GM18867 (cell line): ENCODE results near the gene LYSMD1.

Source experiments
- ATAC-seq: cut with Tn5 transposase; IDR thresholded peaks from one replicate; pipeline ENCODE4 v1.9.1; 2021; ENCODE audit warnings: mild to moderate bottlenecking, moderate library complexity; ENCODE audit not compliant: unreplicated experiment

LYSMD1 gene

DNA sequence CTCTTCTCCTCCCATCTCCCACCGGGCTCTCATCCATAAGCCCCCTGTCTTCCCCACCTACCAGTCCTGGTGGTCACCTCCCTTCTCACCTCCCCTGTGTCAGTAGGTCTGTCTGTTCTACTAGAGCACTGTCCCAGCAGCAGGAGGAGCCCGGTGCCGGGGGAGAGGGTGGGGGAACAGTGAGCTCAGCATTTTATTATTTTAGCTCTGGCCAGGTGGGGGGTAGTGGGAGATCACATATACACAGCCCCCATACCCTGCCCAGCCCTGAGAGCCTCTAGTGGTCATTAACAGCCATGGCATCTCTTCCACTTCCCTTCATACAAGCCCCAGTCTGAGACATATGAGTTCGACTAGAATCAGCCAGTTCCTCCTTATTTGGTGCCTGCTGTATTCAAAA lies 10.2 kb upstream of the LYSMD1 start, which contains the start of gene TMOD4:
TSS of gene TMOD4 (minus strand) at position 119 of the 400 bp plus-strand sequence. CDS start 1,106 bp downstream, outside the sequence.
- no peak for ATAC-seq

DNA sequence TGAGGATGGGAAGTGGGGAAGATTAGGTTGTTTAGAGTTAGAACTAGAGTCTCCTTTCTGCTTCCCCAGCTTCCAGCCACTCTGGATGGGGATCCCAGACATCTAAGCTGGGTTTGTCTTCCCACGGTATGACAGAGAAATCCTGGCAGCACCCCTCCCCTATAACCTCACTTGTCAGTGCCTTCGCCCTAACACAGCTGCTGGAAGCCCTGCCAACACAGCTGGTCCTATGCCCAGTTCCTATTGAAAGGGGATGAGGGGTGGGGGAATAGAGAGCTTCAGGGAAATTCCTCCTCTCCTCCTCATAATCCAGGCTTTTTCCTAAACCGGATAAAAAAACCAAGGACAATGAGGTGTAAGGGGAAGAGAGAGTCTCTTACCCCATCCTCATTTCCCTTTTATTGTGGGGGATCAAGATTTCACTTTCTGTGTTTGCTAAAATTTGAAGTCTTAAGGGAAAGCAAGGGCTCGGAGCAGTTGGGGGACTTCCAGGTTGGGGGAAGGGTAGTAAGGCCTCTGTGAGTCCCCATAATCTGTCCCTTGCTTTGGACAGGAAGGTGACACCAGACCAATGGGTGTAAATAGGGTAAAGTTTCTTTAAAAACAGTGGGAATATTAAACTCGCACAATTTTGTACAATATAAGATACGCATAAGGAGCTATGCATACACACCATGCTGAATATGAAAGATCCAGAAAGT lies 9.5 kb upstream of the LYSMD1 start:
- ATAC-seq, result no peak

DNA sequence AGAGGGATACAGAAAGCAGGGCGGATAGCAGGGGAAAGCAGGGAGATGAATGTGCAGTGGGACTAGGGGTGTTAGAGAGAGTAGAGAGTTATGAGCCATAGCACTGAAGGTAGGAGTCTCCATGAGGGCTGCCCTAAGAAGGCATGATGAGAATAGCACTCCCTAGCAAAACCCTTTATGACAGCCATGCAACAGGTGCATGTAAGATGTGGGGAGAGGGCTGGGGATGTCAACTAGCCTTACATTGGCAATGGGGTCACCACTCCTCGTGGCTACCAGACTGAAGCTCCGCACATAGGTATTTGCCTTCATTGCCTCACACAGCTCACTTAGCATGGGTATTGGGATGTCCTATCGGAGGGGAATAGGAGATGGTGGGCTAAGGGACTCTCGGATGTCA lies 5.5 kb upstream of the LYSMD1 start:
- no peak for ATAC-seq

DNA sequence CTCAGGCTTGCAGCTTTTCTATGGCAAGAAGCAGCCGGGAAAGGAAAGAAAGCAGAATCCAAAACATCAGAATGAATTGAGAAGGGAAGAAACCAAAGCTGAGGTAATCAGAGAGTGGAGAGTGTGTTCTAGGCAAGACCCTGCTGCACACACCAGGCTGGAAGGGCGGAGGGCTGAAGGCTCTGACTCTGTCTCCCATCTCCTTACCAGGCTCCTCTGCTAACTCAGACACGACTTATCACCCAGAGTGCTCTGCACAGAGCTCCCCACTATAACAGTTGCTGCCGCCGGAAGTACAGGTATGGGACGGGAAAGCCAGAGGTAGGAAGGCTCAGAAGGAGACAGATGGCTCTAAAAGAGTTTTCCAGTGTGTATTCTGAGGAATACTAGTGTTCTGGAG lies 1.4 kb upstream of the LYSMD1 start:
- no peak for ATAC-seq

DNA sequence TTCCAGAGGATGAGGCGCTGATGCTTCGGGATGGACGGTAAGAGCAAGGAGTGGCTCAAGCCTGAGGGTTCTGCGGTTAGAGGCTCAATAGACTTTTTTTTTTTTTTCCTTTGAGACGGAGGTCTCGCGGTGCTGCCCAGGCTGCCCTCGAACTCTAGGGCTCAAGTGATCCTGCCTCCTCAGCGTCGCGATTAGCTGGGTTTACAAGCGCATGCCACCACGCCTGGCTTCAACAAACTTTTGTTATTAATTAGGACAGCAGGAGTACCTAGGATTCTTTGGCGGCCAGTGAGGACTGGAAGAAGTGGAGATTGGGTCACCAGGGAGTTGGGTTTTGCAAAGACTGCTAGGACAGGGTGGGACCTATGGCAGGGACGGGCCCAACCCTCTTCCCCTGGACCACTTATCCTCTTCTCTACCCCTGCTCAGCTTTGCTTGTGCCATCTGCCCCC lies 829 bp upstream of the LYSMD1 start:
- no peak for ATAC-seq

DNA sequence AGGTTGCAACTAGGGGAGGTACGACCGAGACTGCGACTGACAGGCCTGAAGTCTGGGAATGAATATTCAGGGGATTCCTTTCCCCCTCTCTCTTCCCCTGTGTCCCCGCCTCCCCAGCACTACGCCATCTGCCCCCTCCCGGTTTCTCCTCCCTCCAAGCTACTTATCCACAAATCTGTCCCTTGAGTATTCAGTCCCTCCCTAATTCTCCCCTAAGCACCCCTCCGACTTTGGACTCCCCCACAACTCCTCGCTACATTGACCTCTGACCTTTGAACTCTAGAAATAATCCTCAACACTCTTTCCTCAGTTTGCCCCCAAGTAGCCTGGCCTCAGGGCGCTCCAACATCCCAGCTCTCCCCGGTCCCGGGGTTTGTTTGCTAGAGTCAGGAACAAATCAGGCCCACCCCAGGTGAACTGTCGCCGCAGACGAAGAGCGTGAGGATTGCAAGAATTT lies 393 bp downstream of the LYSMD1 start:
- ATAC-seq, result no peak

DNA sequence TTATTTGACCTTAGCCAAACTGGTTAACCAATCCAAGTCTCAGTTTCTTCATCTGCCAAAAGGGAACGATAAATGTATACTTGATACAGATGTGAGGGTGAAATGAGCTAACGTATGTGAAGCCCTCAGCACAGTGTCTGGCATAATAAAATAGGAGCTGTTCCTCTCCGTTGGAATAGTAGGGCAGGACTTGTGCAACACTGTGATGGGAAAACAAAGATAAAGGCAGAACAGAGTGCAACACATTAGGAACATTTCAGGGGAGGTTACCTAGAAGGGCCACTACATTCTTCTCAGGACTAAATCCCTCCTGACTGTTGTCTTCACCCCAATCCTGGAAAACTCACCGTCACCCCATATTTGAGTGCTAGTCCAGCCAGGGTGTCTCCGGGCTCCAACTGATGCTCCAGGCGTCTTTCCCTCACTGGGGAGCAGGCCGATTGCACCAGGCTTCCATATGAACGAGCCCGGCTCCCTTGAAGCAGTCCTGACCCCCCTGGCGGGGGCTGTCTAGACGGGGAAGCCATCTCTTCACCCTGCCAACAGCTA lies 896 bp downstream of the LYSMD1 start:
- no peak for ATAC-seq

DNA sequence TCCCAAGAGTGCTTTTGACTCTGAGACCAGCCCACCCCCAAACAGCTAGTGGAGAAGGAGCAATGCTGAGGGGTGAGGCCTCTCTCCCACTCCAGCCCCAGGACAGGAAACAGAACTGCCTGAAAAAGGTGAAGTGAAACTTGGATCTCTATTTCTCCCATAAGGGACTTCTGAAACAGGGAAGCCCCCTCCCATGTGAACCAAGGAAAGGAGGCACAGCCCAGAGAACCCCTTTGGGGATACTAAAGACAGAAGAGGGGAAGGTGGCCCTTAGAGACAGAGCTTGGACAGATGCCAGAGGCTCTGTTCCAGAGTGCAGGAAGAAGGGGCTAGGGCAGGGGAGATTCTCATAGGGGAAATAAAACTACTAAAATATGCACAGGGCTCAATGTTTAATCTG lies 6.3 kb downstream of the LYSMD1 start:
- ATAC-seq, result no peak

DNA sequence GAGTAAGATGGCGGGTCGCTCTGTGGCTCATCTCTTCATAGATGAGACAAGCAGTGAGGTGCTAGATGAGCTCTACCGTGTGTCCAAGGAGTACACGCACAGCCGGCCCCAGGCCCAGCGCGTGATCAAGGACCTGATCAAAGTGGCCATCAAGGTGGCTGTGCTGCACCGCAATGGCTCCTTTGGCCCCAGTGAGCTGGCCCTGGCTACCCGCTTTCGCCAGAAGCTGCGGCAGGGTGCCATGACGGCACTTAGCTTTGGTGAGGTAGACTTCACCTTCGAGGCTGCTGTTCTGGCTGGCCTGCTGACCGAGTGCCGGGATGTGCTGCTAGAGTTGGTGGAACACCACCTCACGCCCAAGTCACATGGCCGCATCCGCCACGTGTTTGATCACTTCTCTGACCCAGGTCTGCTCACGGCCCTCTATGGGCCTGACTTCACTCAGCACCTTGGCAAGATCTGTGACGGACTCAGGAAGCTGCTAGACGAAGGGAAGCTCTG lies 6.9 kb downstream of the LYSMD1 start:
- no peak for ATAC-seq

DNA sequence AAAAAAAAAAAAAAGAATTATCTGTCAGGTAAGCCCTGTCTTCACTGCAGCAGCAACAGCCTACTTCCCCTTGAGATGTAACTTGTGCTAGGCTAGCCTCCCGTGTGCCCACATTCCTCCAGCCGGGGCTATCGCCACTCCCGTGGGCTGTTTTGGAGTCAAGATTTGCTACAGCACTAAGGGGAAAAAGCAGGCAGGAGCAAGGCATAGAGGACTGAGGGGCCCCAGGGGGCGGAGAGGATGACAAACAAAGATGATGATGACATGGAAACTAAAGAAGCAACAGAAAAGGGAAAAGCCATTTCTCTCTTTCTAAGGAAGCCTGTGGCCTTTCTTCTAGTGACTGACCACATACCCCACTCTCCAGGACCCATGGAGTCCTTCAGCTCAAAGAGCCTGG lies 7.4 kb downstream of the LYSMD1 start:
- ATAC-seq, result no peak

DNA sequence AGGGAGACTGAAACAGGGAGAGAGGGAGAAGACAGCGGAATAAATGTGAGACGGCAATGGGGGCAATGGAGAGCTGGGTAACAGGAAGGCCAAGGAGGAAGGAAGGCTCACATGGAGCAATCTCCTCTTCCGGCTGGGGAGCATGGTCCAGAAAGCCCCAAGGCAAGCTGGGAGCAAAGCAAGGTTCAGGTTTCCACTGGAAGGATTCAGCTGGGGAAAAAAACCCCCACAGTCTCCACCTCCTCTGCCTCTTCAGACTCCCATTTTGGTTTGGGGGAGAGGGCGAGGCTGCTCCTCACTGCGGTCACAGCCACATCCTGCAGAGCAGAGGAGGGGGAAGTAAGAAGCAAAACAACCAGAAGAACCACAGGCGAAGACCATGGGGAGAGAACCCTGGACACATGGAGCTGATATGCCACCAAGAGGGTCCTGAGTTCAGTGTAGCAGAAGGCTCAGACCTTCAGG lies 8.6 kb downstream of the LYSMD1 start:
- ATAC-seq, result no peak

DNA sequence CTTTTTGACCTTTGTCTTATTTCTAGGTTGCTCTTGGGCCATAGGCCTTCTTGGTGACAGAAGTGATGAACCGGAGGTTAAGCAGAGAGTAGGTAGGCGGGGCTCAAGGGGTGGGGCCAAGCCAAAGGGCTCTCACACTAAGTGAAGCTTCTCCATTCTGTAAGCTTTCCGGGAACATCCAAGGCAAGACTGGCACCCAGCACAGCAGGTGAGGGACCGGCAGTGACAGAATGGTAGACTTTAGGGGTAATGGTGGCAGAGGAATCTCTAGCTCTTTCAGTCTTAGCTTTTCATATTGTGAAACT lies 9.2 kb downstream of the LYSMD1 start, which contains the start of gene TNFAIP8L2:
TSS of gene TNFAIP8L2 (plus strand) at position 135 of the 305 bp plus-strand sequence. CDS start 2,049 bp downstream, outside the sequence.
- ATAC-seq, result peak; percentile 68

DNA sequence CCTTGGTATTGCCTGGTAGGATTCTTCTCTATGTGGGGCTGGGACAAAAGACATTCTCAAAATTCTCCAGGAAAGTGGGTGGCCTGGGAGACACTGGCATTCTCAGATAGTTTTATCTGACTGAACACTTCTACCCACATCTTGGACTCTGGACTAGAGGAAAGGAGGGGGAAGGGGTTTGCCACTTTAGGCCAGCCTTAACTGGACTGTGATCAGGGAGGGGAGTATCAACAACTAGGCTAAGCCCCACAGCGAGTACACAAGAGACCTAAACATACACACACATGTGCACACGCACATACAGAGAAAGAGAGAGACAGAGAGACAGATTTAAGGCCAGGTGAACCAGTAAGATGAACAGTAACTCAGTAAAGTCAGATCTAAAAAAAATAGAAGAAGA lies 18.0 kb downstream of the LYSMD1 start:
- no peak for ATAC-seq

DNA sequence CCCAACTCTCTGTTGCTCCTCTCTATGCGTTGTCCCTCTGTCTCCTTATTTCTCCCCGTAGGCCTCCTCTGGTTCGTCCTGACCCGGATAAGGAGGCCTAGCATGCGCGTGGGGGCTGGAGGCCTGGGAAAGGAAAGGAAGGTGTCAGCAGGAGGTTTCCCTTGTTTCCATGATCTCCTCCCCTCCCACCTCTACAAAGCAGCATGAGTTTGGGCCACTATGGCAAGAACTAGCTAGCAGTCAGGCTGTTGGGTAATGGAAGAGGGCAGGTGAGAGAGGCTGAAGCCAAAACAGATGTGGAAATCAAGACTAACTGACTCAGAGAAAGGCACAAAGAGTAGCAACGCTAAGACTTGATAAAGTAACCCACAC lies 18.6 kb downstream of the LYSMD1 start:
- ATAC-seq, result no peak

DNA sequence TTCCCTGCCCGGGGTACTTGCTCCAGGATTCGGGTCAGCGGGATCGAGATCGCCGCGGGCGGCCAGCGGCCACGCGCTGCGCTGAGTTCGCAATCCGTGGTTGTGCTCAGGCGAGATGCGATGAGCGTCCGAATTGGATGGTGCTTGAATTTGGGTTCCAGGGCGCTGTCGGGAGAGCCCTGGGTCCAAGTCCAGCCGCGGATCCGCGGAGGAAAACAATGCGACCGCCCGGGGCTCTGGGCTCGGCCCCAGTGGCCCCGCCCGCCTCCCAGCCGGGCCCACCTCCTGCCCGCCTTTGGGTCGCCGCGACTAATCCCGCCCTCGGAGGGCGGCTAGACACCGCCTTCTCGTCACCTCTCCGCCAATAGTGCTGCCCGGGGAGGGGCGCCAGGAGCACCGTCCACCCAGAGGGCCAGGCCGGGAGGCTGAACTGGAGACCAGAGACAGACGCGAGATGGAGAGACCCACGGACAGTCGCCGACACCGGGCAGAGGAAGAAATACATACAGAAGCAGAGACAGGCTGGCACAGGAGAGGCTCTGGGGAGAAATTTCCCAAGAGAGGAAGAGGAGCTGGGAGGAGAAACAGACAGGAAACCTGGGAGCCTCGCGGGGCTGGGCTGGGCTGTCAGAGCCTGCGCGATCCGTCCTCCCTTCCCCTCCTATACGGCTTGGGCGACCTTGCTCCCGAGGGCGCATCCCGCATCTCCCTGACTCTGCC lies 19.1 kb downstream of the LYSMD1 start, which contains the start of gene SEMA6C:
TSS of gene SEMA6C (minus strand) at position 220 of the 720 bp plus-strand sequence. CDS start 4,010 bp downstream, outside the sequence.
- ATAC-seq, result peak; percentile 99

DNA sequence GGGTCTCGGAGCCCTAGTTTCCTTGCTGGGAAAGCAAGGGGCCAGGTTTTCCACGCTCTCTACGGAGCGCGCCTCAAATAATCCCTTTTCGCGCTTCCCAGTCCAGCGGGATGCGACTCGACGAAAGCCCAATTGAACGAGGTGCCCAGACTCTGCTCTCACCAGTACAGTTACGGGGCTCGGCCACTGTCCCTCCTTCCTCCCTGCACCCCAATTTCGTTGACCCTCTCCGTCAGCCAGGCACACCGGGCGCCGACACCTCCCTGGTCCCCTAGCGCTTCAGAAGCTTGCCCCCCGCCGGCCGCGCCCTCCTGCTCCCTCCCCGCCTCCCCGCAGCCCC lies 19.7 kb downstream of the LYSMD1 start:
- peak; percentile 7 for ATAC-seq

DNA sequence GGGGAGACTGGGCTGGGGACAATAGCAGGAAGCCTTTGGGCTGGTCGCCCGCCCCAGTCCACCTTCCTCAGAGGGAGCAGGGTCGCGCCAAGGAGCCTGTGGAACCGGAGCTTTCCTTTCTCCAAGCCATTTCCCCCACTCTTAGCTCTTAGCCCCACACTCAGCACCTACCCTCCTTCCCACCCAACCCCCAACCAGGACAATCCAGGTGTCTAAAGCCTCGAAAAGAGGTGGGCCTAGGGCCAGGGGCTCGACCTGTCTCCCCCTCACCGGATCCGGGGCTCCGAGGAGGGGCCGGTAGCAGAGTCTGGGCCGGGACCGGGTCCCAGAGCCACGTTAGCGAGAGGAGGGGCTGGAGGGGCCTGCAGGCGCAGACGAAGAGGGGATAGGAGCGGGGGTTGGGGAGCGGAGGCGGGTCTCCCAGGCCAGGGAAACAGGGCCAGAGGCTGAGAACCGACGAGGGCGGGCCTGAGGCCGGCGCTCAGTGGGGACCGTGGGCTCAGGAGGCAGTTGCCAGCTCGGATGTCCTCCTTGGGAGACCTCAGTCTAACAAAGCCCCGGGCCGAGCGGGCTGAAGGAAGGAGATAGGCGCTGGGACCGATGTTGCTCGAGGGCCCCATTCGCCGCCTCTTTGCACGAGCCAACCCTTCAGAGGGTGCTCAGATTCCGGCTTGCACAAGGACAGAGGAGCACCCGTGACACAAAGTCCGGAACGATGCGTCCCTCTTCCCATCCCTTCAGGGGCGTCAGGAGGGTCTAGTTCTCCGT lies 20.2 kb downstream of the LYSMD1 start:
- no peak for ATAC-seq

DNA sequence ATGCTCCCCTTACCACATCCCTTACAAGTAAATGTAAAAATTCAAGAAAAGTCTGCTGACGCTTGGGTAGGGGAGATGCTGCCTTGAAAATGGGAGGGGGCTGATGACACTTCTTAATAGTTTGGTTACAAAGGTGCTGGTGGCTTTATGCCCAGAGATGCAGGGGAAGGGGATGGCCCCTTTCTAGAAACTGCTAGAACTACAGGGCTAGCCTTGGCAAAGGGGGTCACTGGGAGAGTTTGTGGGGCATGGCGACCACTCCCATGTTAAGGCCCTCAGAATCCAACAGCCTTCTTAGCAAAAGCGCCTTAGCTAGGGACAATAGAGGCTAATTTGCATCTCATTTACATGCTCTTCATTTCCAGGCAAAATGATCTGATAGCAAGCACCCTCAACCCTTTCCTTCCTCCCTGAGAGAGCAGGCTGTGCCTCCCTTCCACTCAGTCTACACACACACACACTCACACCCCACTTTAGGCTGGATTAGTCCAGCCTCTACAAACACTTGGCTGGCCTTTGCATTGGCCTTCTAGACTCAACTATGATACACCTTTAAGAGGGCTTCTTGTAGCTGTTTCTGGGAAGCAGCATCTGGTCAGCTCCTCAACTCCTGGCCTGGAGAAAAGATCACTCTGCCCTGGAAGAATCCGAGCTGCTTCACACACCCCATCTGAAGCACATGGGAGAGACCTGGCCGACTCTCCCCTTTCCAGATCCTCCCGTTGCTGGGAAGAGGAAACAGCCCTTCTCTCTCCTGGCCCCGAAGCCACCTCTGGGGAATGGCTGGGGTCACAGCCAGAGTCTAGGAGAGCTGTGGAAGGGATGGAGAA lies 21.0 kb downstream of the LYSMD1 start:
- ATAC-seq, result no peak

DNA sequence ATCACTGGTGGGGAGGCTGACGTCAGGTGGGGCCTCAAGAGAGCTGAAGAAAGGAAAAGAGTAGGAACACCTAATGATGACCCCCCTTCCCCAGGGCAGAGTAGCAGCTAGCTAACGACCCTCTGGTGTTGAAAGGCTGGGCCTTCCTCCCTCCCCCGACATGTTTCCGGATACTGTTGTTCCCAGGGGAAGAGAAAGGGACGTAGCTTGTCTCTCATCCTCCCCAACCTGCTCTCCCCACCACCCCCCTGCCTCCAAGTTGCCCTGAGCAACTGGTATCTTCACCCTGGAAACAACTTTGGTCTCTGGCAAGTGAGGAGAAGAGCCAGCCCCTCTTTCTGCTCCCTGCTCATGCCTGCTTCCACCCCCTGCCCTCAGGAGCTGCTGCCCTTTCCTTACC lies 21.7 kb downstream of the LYSMD1 start:
- no peak for ATAC-seq

DNA sequence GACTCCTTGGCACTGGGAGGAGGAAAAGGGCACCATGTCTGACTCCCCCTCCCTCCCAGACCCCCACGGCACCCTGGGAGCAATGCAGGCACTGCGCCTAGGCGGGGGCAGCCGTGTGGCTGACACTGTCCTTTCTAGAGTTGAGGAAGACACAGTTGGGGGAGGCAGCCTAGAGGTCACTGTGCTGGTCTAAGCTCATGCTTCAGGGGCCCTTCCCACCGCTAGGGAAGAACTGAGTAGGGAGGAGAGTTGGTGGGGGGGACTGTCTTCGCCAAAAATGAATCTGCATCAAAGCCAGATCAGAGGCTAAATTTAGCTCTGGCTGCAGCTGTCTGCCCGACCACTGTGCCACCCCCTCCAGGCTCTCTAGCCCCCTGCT lies 22.7 kb downstream of the LYSMD1 start:
- no peak for ATAC-seq
